ENCODE results near the gene SLIT3. TPM values are rescaled to one million over a fixed set of nuclear protein-coding genes. Genes with fewer than 3 reads are reported as not detected.

Gene SLIT3
- total RNA-seq, 1 donor from 2014 or later: 52.8 TPM

GRCh38 chr5:168881427-168882149 lies 419.4 kb downstream of the SLIT3 start:
- intact Hi-C loops (cut with DNase I): no loop called here

GRCh38 chr5:168879929-168880328 lies 421.0 kb downstream of the SLIT3 start:
- H3K36me3 ChIP-seq: no peaks in the 10 kb centered on the region
- intact Hi-C loops (cut with DNase I): no loop called here
- TF ChIP-seq POLR2A (IDR thresholded peaks at IDR 0.05): no peak
- no peak for DNase-seq (ENCODE audit: extremely low spot score in 2 of 2)
- H3K4me3 ChIP-seq: no peak overlapping the region
- H3K4me1 ChIP-seq: no peaks in the 10 kb centered on the region
- H3K27me3 ChIP-seq: no peaks in the 10 kb centered on the region
- no peak overlapping the region for H3K27ac ChIP-seq
- H3K9me3 ChIP-seq: no peaks in the 10 kb centered on the region

More at GRCh38 chr5:168881427-168882149, 419.4 kb downstream of the SLIT3 start:
- DNase-seq (ENCODE audit: extremely low spot score in 2 of 2): no peak
- Histone ChIP-seq H3K36me3 (no peaks in the 10 kb centered on the region), H3K27ac (no peak overlapping the region), H3K4me3 (no peak overlapping the region), H3K9me3 (no peaks in the 10 kb centered on the region), H3K4me1 (no peaks in the 10 kb centered on the region), H3K27me3 (no peaks in the 10 kb centered on the region)
- TF ChIP-seq POLR2AphosphoS5 (IDR thresholded peaks at IDR 0.05; ENCODE audit: insufficient read depth in 1 of 2, low read depth in 1 of 2) (no peak), CTCF (IDR thresholded peaks at IDR 0.05) (no peak), POLR2A (IDR thresholded peaks at IDR 0.05) (no peak)

- no peak for DNase-seq (ENCODE audit: extremely low spot score in 2 of 2)
- no peak overlapping the region for H3K27ac ChIP-seq
- no peaks in the 10 kb centered on the region for H3K4me1 ChIP-seq
- no peaks in the 10 kb centered on the region for H3K9me3 ChIP-seq
- TF ChIP-seq POLR2AphosphoS5 (IDR thresholded peaks at IDR 0.05; ENCODE audit: insufficient read depth in 1 of 2, low read depth in 1 of 2) (no peak), POLR2A (IDR thresholded peaks at IDR 0.05) (no peak), CTCF (IDR thresholded peaks at IDR 0.05) (no peak)
- H3K36me3 ChIP-seq: no peaks in the 10 kb centered on the region
- no peak overlapping the region for H3K4me3 ChIP-seq
- H3K27me3 ChIP-seq: no peaks in the 10 kb centered on the region
- intact Hi-C loops (cut with DNase I): no loop called here
These were observed 421.6 kb downstream of the SLIT3 start for GRCh38 chr5:168879331-168879730.

- Histone ChIP-seq H3K4me3 (no peak overlapping the region), H3K4me1 (no peaks in the 10 kb centered on the region), H3K27ac (no peak overlapping the region), H3K9me3 (no peaks in the 10 kb centered on the region), H3K27me3 (no peaks in the 10 kb centered on the region), H3K36me3 (no peaks in the 10 kb centered on the region)
- no peak for DNase-seq (ENCODE audit: extremely low spot score in 2 of 2)
- intact Hi-C loops (cut with DNase I): no loop called here
- TF ChIP-seq POLR2A (IDR thresholded peaks at IDR 0.05) (no peak), CTCF (IDR thresholded peaks at IDR 0.05) (no peak), POLR2AphosphoS5 (IDR thresholded peaks at IDR 0.05; ENCODE audit: insufficient read depth in 1 of 2, low read depth in 1 of 2) (no peak)
These were observed 422.7 kb downstream of the SLIT3 start for GRCh38 chr5:168878135-168878745.

- Histone ChIP-seq H3K27me3 (no peaks in the 10 kb centered on the region), H3K4me1 (no peaks in the 10 kb centered on the region), H3K9me3 (no peaks in the 10 kb centered on the region), H3K36me3 (no peaks in the 10 kb centered on the region), H3K27ac (no peak overlapping the region), H3K4me3 (no peak overlapping the region)
- DNase-seq (ENCODE audit: extremely low spot score in 2 of 2): no peak
- TF ChIP-seq POLR2A (IDR thresholded peaks at IDR 0.05) (no peak), CTCF (IDR thresholded peaks at IDR 0.05) (no peak), POLR2AphosphoS5 (IDR thresholded peaks at IDR 0.05; ENCODE audit: insufficient read depth in 1 of 2, low read depth in 1 of 2) (no peak)
- intact Hi-C loops (cut with DNase I): no loop called here
These were observed 423.6 kb downstream of the SLIT3 start for GRCh38 chr5:168877132-168877892.
